Daoy (cell line): ENCODE measurements around the gene AGPS. TPM values are rescaled to one million over a fixed set of nuclear protein-coding genes. Genes with fewer than 3 reads are reported as not detected.
"Not testable (repeated sequence)": the region's sequence is repeated elsewhere in the genome, so short reads cannot be mapped to it uniquely, and the experiment has no call there.

Experiments
- DNase-seq: peaks from one replicate; pipeline ENCODE4 v3.0.0-alpha.2; 2015; ENCODE audit warnings: low read depth
- total RNA-seq: library from RNA; depleted of rRNA; stranded (reverse); fragments of >200 nt; shearing (Covaris generic); gene quantifications from 2 replicates; pipeline ENCODE4 v1.2.3, GENCODE V29; 2014; rRNA removed

Gene AGPS
- total RNA-seq = 117 and 142 TPM in 2 replicates

DNA sequence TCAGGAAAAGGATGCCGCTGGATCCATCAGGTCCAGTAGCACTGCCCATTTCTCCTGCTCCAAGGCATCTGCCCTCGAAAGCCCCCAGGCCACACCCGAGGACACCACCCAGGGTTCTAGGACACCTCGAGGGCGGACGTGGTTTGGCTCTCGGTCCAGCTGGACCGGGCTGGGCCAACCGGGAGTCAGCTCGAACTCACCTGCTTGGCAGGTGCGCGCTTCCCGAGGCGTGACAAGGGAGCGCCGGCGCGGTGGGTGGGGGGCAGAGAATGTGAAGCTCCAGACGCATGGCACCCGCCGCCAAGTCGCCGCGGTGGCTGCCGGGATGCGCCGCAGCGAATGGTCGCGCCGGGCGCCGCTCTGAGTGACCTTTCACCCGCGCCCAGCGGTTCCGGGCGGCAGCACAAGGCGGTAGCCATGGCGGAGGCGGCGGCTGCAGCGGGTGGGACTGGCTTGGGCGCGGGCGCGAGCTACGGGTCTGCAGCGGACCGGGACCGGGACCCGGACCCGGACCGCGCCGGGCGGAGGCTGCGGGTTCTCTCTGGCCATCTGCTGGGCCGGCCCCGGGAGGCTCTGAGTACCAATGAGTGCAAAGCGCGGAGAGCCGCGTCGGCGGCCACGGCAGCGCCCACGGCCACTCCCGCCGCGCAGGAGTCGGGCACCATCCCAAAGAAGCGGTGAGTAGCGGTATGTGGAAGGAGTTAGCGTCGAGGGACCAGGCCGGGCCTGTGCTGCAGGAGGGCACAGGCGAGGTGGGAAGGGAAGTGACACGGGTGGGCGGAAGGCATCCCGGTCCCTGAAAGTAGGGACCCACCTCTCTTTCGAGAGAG, at the start of gene AGPS:
TSS of gene AGPS (plus strand) at position 401 of the 830 bp plus-strand sequence. CDS start at position 418, 17 bp downstream.
- DNase-seq = peak; percentile 84

DNA sequence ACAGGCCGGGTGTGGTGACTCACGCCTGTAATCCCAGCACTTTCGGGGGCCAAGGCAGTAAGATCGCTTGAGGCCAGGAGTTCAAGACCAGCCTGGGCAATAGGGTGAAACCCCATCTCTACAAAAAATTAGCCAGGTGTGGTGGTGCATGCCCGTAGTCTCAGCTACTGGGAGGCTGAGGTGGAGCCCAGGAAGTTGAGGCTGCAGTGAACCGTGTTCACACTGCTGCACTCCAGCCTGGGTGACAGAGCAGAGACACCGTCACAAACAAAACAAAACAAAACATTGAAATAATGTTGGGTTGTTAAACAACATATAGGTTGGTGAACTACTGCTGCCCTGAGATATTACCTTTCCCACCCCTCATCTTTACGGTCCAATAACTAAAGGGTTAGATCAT, 48.8 kb upstream of the AGPS start:
- no peak for DNase-seq

DNA sequence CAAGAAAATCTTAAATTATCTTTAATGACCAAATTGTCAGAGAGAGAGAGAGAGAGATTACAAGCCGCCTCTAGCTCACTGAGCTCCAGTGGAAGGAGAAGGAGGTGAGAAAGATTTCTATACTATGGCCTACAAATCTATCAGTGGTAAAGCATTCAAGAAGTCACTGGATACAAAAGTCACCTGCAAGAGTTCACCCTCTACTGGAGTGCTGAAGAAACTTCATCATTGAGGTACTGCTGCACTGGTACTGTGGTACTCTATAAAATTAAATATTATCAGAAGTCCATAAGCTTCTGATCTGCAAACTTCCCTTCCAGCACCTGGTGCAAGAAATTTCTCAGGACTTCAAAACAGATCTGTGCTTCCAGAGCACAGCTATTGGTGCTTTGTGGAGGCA, 48.3 kb upstream of the AGPS start:
- no peak for DNase-seq

DNA sequence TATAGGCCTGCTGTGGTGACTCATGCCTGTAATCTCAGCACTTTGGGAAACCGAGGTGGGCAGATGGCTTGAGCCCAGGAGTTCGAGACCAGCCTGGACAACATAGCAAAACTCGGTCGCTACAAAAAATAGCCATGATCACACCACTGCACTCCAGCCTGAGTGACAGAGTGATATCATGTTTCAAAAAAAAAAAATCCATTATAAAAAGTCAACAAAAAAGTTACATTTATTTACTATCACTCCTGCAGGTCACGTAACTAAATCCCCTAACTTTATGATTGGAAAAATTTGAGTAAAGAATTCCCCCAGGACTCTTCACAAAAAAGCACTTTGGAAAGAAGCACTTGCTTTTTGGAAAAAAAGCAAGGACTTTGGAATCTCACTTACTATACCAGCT, 46.4 kb upstream of the AGPS start:
- no peak for DNase-seq

DNA sequence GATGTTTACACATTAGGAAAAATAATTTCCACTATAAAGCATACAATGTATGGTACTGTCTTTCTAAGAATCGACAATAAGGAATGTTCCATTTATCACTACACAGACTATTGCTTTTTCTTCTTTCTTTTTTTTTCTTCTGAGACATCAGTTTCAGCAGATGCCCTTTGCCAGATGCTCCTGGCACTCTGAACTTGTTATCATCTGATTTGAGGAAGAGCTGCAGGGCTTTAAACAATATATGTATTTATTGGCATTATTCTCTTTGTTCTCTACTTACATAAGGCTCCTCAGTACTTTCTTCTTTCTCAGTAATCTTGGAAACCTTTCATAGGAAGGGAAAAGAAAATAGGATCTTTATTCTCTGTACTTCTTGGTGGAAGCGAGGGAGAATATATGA, 45.0 kb upstream of the AGPS start:
- DNase-seq = no peak

DNA sequence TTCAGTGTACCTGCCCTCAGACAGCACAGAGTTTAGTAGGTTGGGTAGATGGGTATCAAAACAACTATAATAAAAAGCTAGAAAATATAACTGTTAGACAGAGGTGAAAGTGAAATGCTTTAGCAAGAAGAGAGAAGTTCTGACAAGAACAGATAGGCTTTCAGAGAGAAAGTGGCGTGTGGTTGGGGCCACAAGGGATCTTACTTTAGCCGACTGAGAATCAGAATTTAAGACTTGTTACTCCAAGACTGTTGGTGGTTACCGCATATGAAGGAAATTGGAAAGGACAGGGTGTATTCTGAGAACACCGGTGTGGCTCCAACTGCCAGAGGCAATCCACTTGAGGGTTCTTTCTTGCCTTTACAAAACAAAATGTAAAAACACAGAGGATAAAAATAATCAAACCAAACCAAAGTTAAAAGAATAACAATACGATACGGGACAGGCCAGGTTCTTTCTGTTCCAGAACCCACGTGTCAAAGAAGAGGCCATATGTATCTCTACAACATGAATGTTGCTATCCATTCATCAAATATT, 44.4 kb upstream of the AGPS start:
- DNase-seq = no peak

DNA sequence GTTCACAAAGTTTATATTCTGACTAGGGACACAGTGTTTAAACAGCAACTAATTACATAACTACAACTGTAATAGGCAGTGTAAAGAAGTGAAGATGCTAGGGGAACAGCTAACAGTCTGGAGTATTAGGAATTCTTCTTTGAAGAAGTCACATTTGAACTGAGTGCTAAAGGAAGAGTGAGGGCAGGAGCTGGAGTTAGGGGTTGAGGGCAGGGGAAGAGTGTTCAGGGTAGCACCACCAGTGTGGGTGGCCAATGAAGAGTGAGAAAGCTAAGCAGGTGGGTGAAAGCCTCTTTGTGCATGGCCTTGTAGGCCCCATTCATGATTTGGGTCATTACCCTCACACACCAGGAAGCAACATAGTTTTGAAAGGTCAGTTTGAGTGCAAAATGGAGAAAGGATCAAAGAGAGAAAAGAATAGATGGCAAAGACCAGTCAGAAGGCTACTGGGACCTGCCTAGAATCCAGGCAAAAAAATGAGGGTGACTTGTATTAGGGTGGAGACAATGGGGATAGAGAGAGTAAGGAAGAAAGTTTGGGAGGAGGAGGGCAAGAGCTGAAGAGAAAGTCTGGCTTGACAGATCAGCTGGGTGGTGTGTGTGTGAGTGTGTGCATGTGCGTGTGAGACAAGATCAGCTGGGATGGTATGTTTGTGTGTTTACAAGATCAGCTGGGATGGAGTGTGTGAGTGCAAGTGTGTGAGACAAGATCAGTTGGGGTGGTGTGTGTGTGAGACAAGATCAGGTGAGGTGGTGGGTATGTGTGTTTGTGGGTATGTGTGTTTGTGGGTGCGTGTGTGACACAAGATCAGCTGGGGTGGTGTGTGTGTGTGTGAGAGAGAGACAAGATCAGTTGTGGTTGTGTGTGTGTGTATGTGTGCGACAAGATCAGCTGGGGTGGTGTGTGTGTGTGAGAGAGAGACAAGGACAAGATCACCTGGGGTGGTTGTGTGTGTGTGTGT, 43.6 kb upstream of the AGPS start:
- no peak for DNase-seq

DNA sequence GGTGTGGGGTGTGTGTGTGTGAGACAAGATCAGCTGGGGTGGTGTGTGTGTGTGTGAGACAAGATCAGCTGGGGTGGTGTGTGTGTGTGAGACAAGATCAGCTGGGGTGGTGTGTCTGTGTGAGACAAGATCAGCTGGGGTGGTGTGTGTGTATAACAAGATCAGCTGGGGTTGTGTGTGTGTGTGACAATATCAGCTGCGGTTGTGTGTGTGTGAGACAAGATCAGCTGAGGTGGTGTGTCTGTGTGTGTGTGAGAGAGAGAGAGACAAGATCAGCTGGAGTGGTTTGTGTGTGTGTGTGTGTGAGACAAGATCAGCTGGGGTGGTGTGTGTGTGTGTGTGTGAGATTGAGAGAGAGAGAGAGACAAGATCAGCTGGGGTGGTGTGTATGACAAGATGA, 41.9 kb upstream of the AGPS start:
- not testable (repeated sequence) for DNase-seq

DNA sequence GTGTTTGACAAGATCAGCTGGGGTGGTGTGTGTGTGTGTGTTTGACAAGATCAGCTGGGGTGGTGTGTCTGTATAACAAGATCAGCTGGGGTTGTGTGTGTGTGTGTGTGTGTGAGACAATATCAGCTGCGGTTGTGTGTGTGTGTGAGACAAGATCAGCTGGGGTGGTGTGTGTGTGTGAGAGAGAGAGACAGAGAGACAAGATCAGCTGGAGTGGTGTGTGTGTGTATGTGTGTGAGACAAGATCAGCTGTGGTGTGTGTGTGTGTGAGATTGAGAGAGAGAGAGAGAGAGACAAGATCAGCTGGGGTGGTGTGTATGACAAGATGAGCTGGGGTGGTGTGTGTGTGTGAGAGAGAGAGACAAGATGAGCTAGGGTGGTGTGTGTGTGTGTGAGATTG, 41.5 kb upstream of the AGPS start:
- not testable (repeated sequence) for DNase-seq

DNA sequence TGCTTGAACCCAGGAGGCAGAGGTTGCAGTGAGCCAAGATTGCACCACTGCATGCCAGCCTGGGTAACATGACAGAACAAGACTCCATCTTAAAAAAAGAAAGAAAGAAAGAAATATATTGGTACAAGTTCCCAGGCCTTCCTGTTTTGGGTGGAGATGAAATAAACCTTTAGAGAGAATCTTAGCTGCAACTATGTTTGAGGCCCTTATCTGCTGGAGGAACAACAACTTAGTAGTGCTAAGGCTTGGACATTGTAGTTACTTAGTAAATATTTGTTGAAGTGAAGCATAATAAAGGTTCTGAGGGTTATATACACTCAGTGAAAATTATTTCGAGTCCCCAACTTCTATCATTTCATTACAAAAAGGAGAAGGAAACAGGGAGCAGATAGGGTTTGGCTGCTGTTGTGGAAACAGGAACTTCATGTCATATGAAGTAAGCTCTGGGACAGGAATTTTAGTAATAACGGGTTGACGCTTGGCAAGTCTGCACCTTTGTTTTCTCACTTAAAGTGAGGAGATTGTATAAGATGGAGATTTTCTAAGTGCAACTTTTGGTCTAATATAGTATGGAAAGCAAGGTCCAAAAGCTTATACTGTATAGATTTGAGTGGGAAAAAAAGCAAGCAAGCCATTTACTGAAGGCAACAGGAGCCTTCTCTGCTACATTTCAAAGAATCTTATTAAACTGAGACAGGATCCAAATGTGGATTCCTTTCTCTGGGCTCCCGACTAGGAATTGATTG, 40.0 kb upstream of the AGPS start:
- DNase-seq = no peak

DNA sequence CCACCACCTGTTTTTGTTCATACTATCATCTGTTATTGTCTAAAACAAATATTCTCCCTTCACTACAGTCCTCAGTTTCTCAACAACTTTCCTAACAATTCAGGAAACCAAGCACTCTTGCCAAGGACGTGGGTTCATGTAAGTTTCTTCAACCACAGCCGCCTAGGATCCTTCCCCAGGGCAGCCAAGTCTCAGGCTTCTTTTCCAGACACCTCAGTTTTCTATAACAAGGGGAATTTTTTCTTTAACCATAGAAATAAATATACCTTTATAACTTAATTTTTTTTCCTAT, 39.4 kb upstream of the AGPS start:
- no peak for DNase-seq

DNA sequence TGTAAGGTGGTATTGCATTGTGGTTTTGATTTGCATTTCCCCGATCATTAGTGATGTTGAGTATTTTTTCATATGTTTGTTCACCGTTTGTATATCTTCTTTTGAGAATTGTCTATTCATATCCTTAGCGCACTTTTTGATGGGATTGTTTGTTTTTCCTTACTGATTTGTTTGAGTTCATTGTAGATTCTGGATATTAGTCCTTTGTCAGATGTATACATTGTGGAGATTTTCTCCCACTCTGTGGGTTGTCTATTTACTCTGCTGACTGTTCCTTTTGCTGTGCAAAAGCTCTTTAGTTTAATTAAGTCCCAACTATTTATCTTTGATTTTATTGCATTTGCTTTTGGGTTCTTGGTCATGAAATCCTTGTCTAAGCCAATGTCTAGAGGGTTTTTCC, 38.0 kb upstream of the AGPS start:
- not testable (repeated sequence) for DNase-seq

DNA sequence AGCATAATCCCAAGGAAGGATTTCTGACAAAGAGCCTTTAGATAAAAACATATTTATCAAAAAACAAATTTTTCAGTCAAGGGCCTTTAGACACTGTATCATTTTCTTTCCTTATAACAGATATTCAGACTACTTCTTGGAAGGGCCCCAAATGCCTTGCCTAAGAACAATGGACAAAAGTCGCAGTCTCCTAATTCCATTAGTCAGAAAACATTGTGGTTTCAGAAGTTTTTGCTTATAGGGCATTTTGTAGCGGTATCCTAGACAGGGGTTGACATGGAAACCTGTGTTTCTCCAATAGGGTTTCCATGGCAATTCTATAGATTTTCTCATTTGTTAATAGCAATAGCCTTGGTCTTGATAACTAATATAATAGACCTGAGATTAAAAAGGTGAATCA, 36.7 kb upstream of the AGPS start:
- DNase-seq = no peak

DNA sequence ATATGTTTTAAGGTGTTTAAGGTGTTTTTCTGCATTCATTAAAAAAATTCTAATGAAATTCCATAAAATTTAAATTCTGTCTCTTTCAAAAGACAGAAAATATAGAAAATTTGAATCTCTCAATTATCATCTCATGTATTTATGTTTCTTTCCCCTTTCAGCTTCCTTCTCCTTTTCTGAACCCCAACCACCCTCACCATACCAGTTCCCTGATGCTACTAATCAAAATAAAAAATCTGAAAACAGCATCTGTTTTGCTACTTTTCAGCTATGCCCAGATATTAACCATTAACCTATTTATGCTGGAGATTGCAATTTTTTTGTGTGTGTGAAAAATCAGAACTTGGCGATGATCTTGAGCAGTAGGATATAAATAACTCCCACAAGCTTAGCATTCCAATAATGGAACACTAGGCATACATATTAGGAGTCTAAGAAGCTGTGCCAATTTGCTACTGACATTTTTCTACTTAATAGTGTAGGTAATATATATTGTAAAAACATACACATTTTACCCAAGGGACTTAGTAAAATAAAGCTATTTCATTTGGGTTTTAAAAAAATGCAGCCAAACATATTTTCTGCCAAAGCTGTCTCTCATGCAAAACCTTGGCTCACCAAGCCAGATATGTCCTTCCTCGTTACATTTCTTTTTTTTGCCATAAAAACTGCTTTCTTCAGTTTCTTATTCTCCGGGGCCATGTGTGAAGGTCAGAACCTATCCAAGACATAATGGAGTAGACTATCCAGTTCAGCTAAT, 32.6 kb upstream of the AGPS start:
- no peak for DNase-seq

DNA sequence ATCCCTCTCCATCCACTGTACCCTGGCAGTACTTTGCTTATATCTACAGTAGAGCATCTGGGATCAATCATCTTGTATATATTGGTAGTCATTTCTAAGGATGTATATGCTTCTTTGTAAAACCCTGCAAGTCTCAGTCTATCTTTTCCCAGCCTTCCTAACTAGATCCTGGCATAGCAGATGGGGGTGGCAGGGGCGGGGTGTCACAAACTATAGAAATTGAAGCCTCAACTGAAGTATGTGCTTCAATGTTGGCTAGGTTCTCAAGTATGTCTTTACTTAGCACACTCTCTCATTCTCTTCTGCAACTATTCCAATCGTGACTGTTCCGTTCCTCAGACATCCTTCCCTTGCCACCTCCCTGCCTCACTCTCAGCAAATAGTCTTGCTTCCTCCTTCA, 30.1 kb upstream of the AGPS start:
- no peak for DNase-seq

DNA sequence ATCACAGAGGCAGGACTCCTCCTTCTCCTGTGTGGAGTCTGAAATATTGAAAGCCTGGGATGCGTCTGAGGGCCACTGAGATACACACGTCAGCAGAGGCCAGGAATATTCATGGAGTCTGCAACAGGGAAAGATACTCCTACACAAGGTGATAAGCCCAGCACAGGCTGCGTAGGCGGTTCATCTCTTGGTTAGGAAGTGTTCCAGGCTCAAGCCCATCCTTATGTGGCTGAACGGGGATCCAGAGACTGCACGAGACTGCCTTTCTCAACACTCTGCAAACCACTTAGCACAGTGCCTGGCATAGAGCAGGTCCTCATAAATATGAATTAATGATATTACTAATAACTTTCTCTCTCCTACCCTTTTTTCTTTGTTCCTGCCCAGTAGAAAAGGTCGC, 29.2 kb upstream of the AGPS start:
- DNase-seq = no peak

DNA sequence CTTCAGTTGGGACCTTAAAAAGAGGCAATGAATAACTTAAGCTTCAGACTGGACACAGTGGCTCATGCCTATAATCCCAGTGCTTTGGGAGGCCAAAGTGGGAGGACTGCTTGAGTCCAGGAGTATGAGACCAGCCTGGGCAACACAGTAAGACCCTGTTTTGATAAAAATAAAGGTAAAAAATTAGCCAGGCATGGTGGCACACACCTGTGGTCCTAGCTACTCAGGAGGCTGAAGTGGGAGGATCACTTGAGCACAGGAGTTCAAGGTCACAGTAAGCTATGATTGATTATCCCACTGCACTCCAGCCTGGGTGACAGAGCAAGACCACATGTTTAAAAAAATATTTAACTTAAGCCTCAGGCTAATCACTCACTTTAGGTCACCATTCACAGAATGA, 26.8 kb upstream of the AGPS start:
- DNase-seq = not testable (repeated sequence)

DNA sequence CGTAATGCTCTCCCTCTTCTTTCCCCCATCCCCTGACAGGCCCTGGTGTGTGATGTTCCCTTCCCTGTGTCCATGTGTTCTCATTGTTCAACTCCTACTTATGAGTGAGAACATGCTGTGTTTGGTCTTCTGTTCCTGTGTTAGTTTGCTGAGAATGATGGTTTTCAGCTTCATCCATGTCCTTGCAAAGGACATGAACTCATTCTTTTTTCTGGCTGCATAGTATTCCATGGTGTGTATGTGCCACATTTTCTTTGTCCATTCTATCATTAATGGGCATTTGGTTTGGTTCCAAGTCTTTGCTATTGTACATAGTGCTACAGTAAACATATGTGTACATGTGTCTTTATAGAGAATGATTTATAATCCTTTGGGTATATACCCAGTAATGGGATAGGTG, 24.6 kb upstream of the AGPS start:
- DNase-seq = not testable (repeated sequence)

DNA sequence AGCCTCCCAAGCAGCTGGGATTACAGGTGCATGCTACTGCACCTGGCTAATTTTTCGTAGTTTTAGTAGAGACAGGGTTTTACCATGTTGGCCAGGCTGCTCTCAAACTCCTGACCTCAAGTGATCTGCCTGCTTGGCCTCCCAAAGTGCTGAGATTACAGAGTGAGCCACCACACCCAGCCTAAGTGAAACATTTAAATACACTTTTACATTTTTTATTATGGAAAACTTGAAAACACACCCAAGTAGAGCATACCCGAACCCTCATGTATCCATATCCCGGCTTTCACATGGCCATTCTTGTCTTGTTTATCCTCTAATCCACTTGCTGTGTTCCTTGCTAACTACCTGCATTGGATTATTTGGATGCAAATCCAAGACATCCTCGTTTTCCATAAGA, 13.2 kb upstream of the AGPS start:
- DNase-seq = no peak

DNA sequence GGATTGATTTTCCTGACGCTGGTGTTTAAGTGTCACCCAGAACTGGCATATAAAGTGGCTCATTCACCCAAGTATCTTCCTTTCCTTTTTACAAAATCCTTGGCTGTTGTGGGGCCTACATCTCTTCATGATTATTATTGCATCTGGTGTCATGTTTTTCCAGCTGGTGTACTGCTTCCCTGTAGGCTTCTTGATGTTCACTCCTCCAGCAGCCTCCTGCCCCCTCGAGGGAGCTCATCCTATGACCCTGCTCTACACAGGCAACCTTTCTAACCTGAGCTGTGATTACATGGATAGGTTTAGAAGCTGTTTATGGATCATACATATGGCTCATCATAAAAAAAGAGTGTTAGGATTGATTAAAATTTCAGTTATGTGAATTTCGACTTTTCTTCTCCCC, 12.4 kb upstream of the AGPS start:
- DNase-seq = no peak

DNA sequence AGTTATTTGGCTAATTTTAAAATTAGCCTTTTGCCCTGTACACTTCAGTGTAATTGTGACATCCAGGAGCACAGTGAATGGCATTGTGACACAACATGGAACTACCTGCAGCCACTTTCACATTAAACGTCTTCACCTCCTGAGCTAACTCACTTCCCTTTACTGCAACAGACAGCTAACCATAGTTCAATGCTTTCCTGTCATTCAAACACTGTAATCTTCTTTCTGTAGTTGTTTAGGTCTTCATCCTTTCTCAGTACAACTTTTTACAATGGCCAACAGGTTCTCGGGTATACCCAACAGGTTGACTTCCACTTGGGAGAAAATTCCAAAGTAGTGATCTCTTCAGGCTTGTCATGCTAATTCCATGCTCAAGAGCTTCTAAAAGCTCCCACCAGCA, 8.6 kb upstream of the AGPS start:
- DNase-seq = no peak
